BLaER1 treated with 17β-estradiol and CSF1 and Interleukin-3, amounts not matched to agents 10 nM and 100 nM (cell line): ENCODE data around the gene CST8.
"Not testable (repeated sequence)": the region's sequence is repeated elsewhere in the genome, so short reads cannot be mapped to it uniquely, and the experiment has no call there.

ENCODE experiments used
- H3K27ac ChIP-seq, 11 experiments: shearing (Covaris generic); formaldehyde crosslinking; 2 replicates each; pipeline ENCODE4 v1.8.1; 2022
- H3K27me3 ChIP-seq, 11 experiments: shearing (Covaris generic); formaldehyde crosslinking; 2 replicates each; pipeline ENCODE4 v1.8.1; 2022
- H3K36me3 ChIP-seq, 11 experiments: shearing (Covaris generic); formaldehyde crosslinking; 2 replicates each; pipeline ENCODE4 v1.8.1; 2022
- H3K4me1 ChIP-seq, 10 experiments: shearing (Covaris generic); formaldehyde crosslinking; 2 replicates each; pipeline ENCODE4 v1.8.1; 2022
- H3K4me2 ChIP-seq, 11 experiments: shearing (Covaris generic); formaldehyde crosslinking; 2 replicates each; pipeline ENCODE4 v1.8.1; 2022
- H3K4me3 ChIP-seq, 10 experiments: shearing (Covaris generic); formaldehyde crosslinking; 2 replicates each; pipeline ENCODE4 v1.8.1; 2022
- H3K9ac ChIP-seq, 11 experiments: shearing (Covaris generic); formaldehyde crosslinking; 2 replicates each; pipeline ENCODE4 v1.8.1; 2022
- H3K9me3 ChIP-seq, 11 experiments: shearing (Covaris generic); formaldehyde crosslinking; replicated peaks in 1 of 11; 2 replicates each; pipeline ENCODE4 v1.8.1; 2022
- H4K20me1 ChIP-seq, 11 experiments: shearing (Covaris generic); formaldehyde crosslinking; 2 replicates each; pipeline ENCODE4 v1.8.1; 2022
- Cebpa-rat ChIP-seq, 11 experiments: shearing (Covaris generic); IDR thresholded peaks; 2 replicates each; pipeline ENCODE4 v1.8.1; 2022

Gene CST8

GRCh38 chr20:23461180-23461579 is 29.7 kb upstream of the CST8 start:
- Histone ChIP-seq H3K4me1 (peaks cover 23 to 35% (median 28%) of the 10 kb centered on the region in 10 experiments), H3K9ac (no peak overlapping the region), H3K9me3 (peaks cover 26 to 41% (median 35%) of the 10 kb centered on the region in 11 experiments), H3K27me3 (no peaks in the 10 kb centered on the region), H4K20me1 (no peaks in the 10 kb centered on the region), H3K4me2 (no peak overlapping the region), H3K36me3 (no peaks in the 10 kb centered on the region), H3K4me3 (no peak overlapping the region), H3K27ac (no peak overlapping the region)
- no peak for TF ChIP-seq Cebpa-rat (IDR thresholded peaks at IDR 0.05)

GRCh38 chr20:23466961-23467360 is 24.0 kb upstream of the CST8 start:
- H3K27me3 ChIP-seq, H3K9ac ChIP-seq, H3K27ac ChIP-seq, H4K20me1 ChIP-seq, H3K4me1 ChIP-seq, H3K4me2 ChIP-seq, H3K4me3 ChIP-seq, H3K36me3 ChIP-seq: not testable (repeated sequence)
- peaks cover 55 to 69% (median 61%) of the 10 kb centered on the region in 11 experiments for H3K9me3 ChIP-seq

GRCh38 chr20:23472306-23472705 is 18.6 kb upstream of the CST8 start:
- not testable (repeated sequence) for H3K27ac ChIP-seq, H3K4me1 ChIP-seq, H3K9ac ChIP-seq, H4K20me1 ChIP-seq, H3K27me3 ChIP-seq, H3K4me3 ChIP-seq, H3K36me3 ChIP-seq
- peak overlapping the region in 1 of 11 experiments; percentile 5; a peak in 1 of 22 replicates for H3K4me2 ChIP-seq
- H3K9me3 ChIP-seq = peaks cover 10 to 19% (median 16%) of the 10 kb centered on the region in 11 experiments

- H3K27ac ChIP-seq = not testable (repeated sequence)
These were observed 17.6 kb upstream of the CST8 start for GRCh38 chr20:23473293-23473692.

GRCh38 chr20:23475395-23475794 is 15.5 kb upstream of the CST8 start:
- TF ChIP-seq Cebpa-rat (IDR thresholded peaks at IDR 0.05) = no peak
- H3K4me1 ChIP-seq = peaks cover 0 to 7% (median 0%) of the 10 kb centered on the region in 10 experiments; a peak in 1 of 20 replicates
- no peaks in the 10 kb centered on the region for H4K20me1 ChIP-seq
- no peaks in the 10 kb centered on the region for H3K36me3 ChIP-seq
- peaks cover 0 to 17% (median 9%) of the 10 kb centered on the region in 11 experiments; a peak in 15 of 22 replicates for H3K9me3 ChIP-seq
- H3K4me2 ChIP-seq = no peak overlapping the region
- no peak overlapping the region for H3K27ac ChIP-seq
- no peaks in the 10 kb centered on the region for H3K27me3 ChIP-seq
- H3K9ac ChIP-seq = no peak overlapping the region
- no peak overlapping the region for H3K4me3 ChIP-seq

More at GRCh38 chr20:23473293-23473692, 17.6 kb upstream of the CST8 start:
- not testable (repeated sequence) for H3K9ac ChIP-seq, H3K36me3 ChIP-seq, H3K4me1 ChIP-seq, H3K9me3 ChIP-seq, H3K4me2 ChIP-seq, H3K4me3 ChIP-seq, H3K27me3 ChIP-seq, H4K20me1 ChIP-seq

- Histone ChIP-seq H3K9me3 (peaks cover 0 to 20% (median 9%) of the 10 kb centered on the region in 11 experiments; a peak in 15 of 22 replicates), H3K4me3 (no peak overlapping the region)
These were observed 14.7 kb upstream of the CST8 start for GRCh38 chr20:23476015-23476754.

GRCh38 chr20:23477223-23477622 is 13.7 kb upstream of the CST8 start:
- no peak for TF ChIP-seq Cebpa-rat (IDR thresholded peaks at IDR 0.05)
- H3K4me3 ChIP-seq = no peak overlapping the region

More at GRCh38 chr20:23476015-23476754, 14.7 kb upstream of the CST8 start:
- Histone ChIP-seq H3K27me3 (no peaks in the 10 kb centered on the region), H4K20me1 (no peaks in the 10 kb centered on the region), H3K36me3 (no peaks in the 10 kb centered on the region), H3K9ac (no peak overlapping the region), H3K4me2 (no peak overlapping the region), H3K27ac (no peak overlapping the region), H3K4me1 (peaks cover 0 to 7% (median 0%) of the 10 kb centered on the region in 10 experiments; a peak in 1 of 20 replicates)
- TF ChIP-seq Cebpa-rat (IDR thresholded peaks at IDR 0.05) = no peak

GRCh38 chr20:23479043-23479442 is 11.9 kb upstream of the CST8 start:
- no peak overlapping the region for H3K4me2 ChIP-seq
- no peak overlapping the region for H3K4me3 ChIP-seq
- H3K36me3 ChIP-seq = no peaks in the 10 kb centered on the region
- H4K20me1 ChIP-seq = no peaks in the 10 kb centered on the region
- H3K4me1 ChIP-seq = peaks cover 0 to 27% (median 17%) of the 10 kb centered on the region in 10 experiments; a peak in 14 of 20 replicates
- H3K27ac ChIP-seq = no peak overlapping the region
- H3K27me3 ChIP-seq = no peaks in the 10 kb centered on the region
- peaks cover 0 to 20% (median 9%) of the 10 kb centered on the region in 11 experiments; a peak in 15 of 22 replicates for H3K9me3 ChIP-seq
- no peak overlapping the region for H3K9ac ChIP-seq
- no peak for TF ChIP-seq Cebpa-rat (IDR thresholded peaks at IDR 0.05)

More at GRCh38 chr20:23477223-23477622, 13.7 kb upstream of the CST8 start:
- Histone ChIP-seq H3K9ac (no peak overlapping the region), H3K27ac (no peak overlapping the region), H3K36me3 (no peaks in the 10 kb centered on the region), H3K27me3 (no peaks in the 10 kb centered on the region), H3K9me3 (peaks cover 0 to 20% (median 9%) of the 10 kb centered on the region in 11 experiments; a peak in 15 of 22 replicates), H4K20me1 (no peaks in the 10 kb centered on the region), H3K4me2 (no peak overlapping the region), H3K4me1 (peaks cover 0 to 11% (median 5%) of the 10 kb centered on the region in 10 experiments; a peak in 10 of 20 replicates)

GRCh38 chr20:23482138-23482537 is 8.8 kb upstream of the CST8 start:
- Histone ChIP-seq H3K4me1 (peaks cover 0 to 41% (median 30%) of the 10 kb centered on the region in 10 experiments; a peak in 15 of 20 replicates), H3K27ac (no peak overlapping the region), H3K4me3 (no peak overlapping the region), H3K4me2 (peak overlapping the region in 6 of 11 experiments; percentile 9 to 58 (median 40); a peak in 10 of 22 replicates), H3K27me3 (no peaks in the 10 kb centered on the region), H3K36me3 (no peaks in the 10 kb centered on the region), H3K9ac (no peak overlapping the region), H4K20me1 (no peaks in the 10 kb centered on the region), H3K9me3 (peaks cover 6 to 31% (median 13%) of the 10 kb centered on the region in 11 experiments; a peak in 17 of 22 replicates)
- no peak for TF ChIP-seq Cebpa-rat (IDR thresholded peaks at IDR 0.05)
